GM12865 (cell line): ENCODE results near the gene HSPB7.
A peak's percentile ranks its signal among the peaks of the same experiment; 100 is the strongest.
"Not testable (repeated sequence)": the region's sequence is repeated elsewhere in the genome, so short reads cannot be mapped to it uniquely, and the experiment has no call there.

ENCODE experiments used
- DNase-seq: peaks from one replicate; pipeline ENCODE4 v3.0.0; 2010; ENCODE audit warnings: low read depth
- H3K4me3 ChIP-seq: 2 replicates; pipeline ENCODE4 v1.5.1; 2011; ENCODE audit warnings: mild to moderate bottlenecking, low read depth, low read length, control low read depth
- TF ChIP-seq, protein P1 (sequence below): IDR thresholded peaks from 2 replicates; pipeline ENCODE4 v1.5.1; 2011; ENCODE audit warnings: low read length, control low read depth, low read depth, inconsistent platforms; ENCODE audit not compliant: insufficient read depth; ENCODE audit errors: missing control alignments

HSPB7 gene

DNA sequence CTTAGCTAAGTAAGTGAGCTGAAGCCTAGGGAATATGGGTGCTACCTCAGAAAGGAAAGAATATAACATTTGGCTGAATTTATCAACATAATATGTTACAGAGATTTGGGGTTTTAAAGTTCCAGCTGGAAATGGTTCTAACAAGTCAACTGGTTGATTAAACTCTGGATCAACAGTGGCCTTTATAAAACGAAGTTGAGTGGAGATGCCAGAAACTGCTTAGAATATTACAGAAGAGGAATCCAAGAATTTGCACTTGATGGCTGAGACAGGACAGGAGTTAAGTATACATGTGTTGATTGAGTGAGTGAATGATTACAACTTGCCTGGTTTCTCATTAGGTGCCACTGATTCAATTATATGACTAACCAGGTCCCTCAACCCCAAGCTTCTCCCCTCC is 34.6 kb downstream of the HSPB7 start:
- TF ChIP-seq, protein P1, sequence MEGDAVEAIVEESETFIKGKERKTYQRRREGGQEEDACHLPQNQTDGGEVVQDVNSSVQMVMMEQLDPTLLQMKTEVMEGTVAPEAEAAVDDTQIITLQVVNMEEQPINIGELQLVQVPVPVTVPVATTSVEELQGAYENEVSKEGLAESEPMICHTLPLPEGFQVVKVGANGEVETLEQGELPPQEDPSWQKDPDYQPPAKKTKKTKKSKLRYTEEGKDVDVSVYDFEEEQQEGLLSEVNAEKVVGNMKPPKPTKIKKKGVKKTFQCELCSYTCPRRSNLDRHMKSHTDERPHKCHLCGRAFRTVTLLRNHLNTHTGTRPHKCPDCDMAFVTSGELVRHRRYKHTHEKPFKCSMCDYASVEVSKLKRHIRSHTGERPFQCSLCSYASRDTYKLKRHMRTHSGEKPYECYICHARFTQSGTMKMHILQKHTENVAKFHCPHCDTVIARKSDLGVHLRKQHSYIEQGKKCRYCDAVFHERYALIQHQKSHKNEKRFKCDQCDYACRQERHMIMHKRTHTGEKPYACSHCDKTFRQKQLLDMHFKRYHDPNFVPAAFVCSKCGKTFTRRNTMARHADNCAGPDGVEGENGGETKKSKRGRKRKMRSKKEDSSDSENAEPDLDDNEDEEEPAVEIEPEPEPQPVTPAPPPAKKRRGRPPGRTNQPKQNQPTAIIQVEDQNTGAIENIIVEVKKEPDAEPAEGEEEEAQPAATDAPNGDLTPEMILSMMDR = no peak
- no peak for DNase-seq
- H3K4me3 ChIP-seq = no peak overlapping the region

GRCh38 chr1:15981679-15982078 is 36.2 kb downstream of the HSPB7 start:
- TF ChIP-seq, protein P1 = no peak
- no peak overlapping the region for H3K4me3 ChIP-seq
- no peak for DNase-seq

DNA sequence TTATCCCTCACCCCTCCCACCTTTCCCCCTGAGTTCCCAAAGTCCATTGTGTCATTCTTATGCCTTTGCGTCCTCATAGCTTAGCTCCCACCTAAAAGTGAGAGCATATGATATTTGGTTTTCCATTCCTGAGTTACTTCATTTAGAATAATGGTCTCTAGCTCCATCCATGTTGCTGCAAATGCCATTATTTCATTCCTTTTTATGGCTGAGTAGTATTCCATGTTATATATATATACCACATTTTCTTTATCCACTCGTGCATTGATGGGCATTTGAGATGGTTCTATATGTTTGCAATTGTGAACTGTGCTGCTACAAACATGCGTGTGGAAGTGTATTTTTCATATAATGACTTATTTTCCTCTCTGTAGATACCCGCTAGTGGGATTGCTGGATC is 39.9 kb downstream of the HSPB7 start:
- not testable (repeated sequence) for DNase-seq, H3K4me3 ChIP-seq

GRCh38 chr1:15975805-15976680 is 41.8 kb downstream of the HSPB7 start, which contains the start of gene ZBTB17:
Gene ZBTB17, minus strand, starts transcription at chr1:15976101. Its CDS starts 27,606 bp downstream, at chr1:15948495.
- H3K4me3 ChIP-seq = peak within 1 kb of the TSS; percentile 73
- TF ChIP-seq, protein P1 = no peak
- DNase-seq = peak; percentile 97

DNA sequence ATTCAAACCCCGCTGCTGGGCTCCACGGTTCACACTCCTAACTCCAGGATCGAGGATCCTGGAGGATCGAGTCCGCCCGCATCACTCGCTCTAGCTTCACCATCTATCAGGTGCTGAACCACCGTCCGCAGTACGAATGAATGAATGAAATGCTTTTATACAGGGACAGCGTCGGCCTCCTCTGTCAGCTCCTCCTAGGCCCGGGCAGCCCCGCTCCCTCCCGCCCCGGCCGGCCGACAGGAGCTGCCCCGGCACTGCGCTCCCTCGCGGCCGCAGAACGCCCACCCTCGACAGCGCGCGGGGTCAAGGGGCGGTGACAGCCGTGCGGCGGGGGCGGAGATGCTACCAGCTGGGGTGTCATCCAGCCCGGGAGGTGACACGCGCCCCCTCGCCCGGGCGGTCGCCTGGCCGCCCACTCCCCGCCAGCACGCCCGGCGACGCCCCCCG is 42.5 kb downstream of the HSPB7 start:
- peak; percentile 83 for DNase-seq
- H3K4me3 ChIP-seq = peak overlapping the region; percentile 73

GRCh38 chr1:15974855-15975254 is 43.0 kb downstream of the HSPB7 start:
- TF ChIP-seq, protein P1 = no peak

More for the DNA sequence above, 42.5 kb downstream of the HSPB7 start:
- TF ChIP-seq, protein P1 = no peak

DNA sequence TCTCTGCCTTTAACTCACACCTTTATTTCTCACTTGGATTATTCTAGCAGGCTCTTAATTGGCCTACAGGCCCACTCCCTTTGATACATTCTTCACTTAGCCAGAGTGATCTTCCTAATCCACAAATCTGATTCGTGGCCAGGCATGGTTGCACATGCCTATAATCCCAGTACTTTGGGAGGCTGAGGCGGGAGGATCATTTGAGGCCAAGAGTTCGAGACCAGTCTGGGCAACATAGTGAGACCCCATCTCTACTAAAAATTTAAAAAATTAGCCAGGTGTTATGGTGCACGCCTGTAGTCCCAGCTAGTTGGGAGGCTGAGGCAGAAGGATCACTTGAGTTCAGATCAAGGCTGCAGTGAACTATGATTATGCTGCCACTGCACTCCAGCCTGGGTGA is 44.1 kb downstream of the HSPB7 start:
- TF ChIP-seq, protein P1 = no peak
- DNase-seq = no peak
- peak overlapping the region; percentile 73; the same call in 1 of the 2 replicates for H3K4me3 ChIP-seq

More at GRCh38 chr1:15974855-15975254, 43.0 kb downstream of the HSPB7 start:
- DNase-seq = peak; percentile 80
- peak overlapping the region; percentile 73 for H3K4me3 ChIP-seq
